CD8-positive, alpha-beta memory T cell (primary cell): ENCODE measurements around the gene YAF2. TPM values are rescaled to one million over a fixed set of nuclear protein-coding genes. Genes with fewer than 3 reads are reported as not detected.

ENCODE experiments used
- CTCF ChIA-PET: fragments of 350-600 bp; sonication (Branson Sonifier 250); formaldehyde crosslinking; loops from one replicate; lab custom pipeline; 2021; ENCODE audit warnings: antibody characterized with exemption; lab: Charles Lee
- POLR2A ChIA-PET: fragments of 350-600 bp; sonication (Branson Sonifier 250); formaldehyde crosslinking; loops from one replicate; lab custom pipeline; 2021; ENCODE audit warnings: antibody characterized with exemption; lab: Charles Lee
- DNase-seq, 5 donors: peaks; one replicate each; pipeline versions ENCODE4 v3.0.0 to v3.0.0-alpha.2; 2020 to 2022; ENCODE audit warnings: mixed read lengths in 1 of 5
- H3K27ac ChIP-seq: one replicate; pipeline ENCODE4 v1.7.0; 2013; ENCODE audit warnings: low read depth, mild to moderate bottlenecking, low read length, moderate library complexity
- H3K27me3 ChIP-seq: 2 replicates; pipeline ENCODE4 v1.7.0; 2013; ENCODE audit warnings: low read length, mild to moderate bottlenecking; ENCODE audit not compliant: insufficient read depth, poor library complexity, severe bottlenecking
- H3K36me3 ChIP-seq: 2 replicates; pipeline ENCODE4 v1.7.0; 2013; ENCODE audit warnings: mild to moderate bottlenecking, low read length, moderate library complexity; ENCODE audit not compliant: insufficient read depth
- H3K4me1 ChIP-seq: 2 replicates; pipeline ENCODE4 v1.7.0; 2013; ENCODE audit warnings: mild to moderate bottlenecking, low read length, moderate library complexity; ENCODE audit not compliant: insufficient read depth
- H3K4me3 ChIP-seq: 2 replicates; pipeline ENCODE4 v1.7.0; 2013; ENCODE audit warnings: mild to moderate bottlenecking, low read length
- H3K9me3 ChIP-seq: 2 replicates; pipeline ENCODE4 v1.7.0; 2013; ENCODE audit warnings: mild to moderate bottlenecking, low read length
- H3K27ac Mint-ChIP-seq, 8 donors: one replicate each; pipeline ENCODE4 v1.8.0; 2020 to 2021; ENCODE audit warnings: mixed read lengths in 8 of 8, mild to moderate bottlenecking in 6 of 8, inconsistent platforms in 3 of 8, moderate library complexity in 3 of 8
- H3K27me3 Mint-ChIP-seq, 2 donors: one replicate each; pipeline ENCODE4 v1.8.0; 2020 to 2021; ENCODE audit warnings: mixed read lengths in 2 of 2, mild to moderate bottlenecking in 1 of 2, moderate library complexity in 1 of 2
- H3K36me3 Mint-ChIP-seq, 3 donors: one replicate each; pipeline ENCODE4 v1.8.0; 2020 to 2021; ENCODE audit warnings: mixed read lengths in 3 of 3, inconsistent platforms in 1 of 3, mild to moderate bottlenecking in 1 of 3
- H3K4me1 Mint-ChIP-seq, 3 donors: one replicate each; pipeline ENCODE4 v1.8.0; 2020 to 2021; ENCODE audit warnings: mixed read lengths in 3 of 3, inconsistent platforms in 1 of 3, mild to moderate bottlenecking in 1 of 3
- H3K4me3 Mint-ChIP-seq, 7 donors: one replicate each; pipeline ENCODE4 v1.8.0; 2020 to 2021; ENCODE audit warnings: mixed read lengths in 7 of 7, mild to moderate bottlenecking in 6 of 7, moderate library complexity in 4 of 7, inconsistent platforms in 2 of 7
- H3K9me3 Mint-ChIP-seq, 5 donors: one replicate each; pipeline ENCODE4 v1.8.0; 2020 to 2022; ENCODE audit warnings: mixed read lengths in 5 of 5, mild to moderate bottlenecking in 3 of 5, moderate library complexity in 2 of 5, inconsistent platforms in 1 of 5
- polyA plus RNA-seq: library from polyadenylated mRNA; unstranded; fragments of 300-500 nt; fragmentation: Illumina TruSeq; gene quantifications from one replicate; pipeline ENCODE4 v1.2.3, GENCODE V29; 2021
- total RNA-seq, 2 experiments: library from RNA; stranded (reverse); gene quantifications; one replicate each; pipeline ENCODE4 v1.2.3, GENCODE V29; 2021

Gene YAF2
- total RNA-seq: 10 to 100 TPM; 36.2 to 37.8 TPM
- 26.3 TPM for polyA plus RNA-seq

- Histone ChIP-seq H3K9me3 (no peaks in the 10 kb centered on the region), H3K4me1 (peaks cover 34% of the 10 kb centered on the region), H3K27ac (peak within 1 kb of the TSS; percentile 81), H3K4me3 (peak within 1 kb of the TSS; percentile 82), H3K27me3 (no peaks in the 10 kb centered on the region), H3K36me3 (no peaks in the 10 kb centered on the region)
- peak within 1 kb of the TSS; percentile 88 to 98 (median 92) for H3K4me3 Mint-ChIP-seq
- H3K4me1 Mint-ChIP-seq: peaks cover 37 to 51% (median 46%) of the 10 kb centered on the region in 3 donors
- H3K9me3 Mint-ChIP-seq: no peaks in the 10 kb centered on the region
- H3K36me3 Mint-ChIP-seq: peaks cover 0 to 26% (median 9%) of the 10 kb centered on the region in 3 donors
- ChIA-PET POLR2A (interaction anchor here (1.0 to 3.3 kb wide), 3 partner anchors 87 to 144 kb away, joined by 3 to 10 read pairs (median 4); partner anchors contain the start of genes GXYLT1, PPHLN1 and ZCRB1), CTCF (interaction anchor here (0.6 kb wide), 1 partner anchor 61 kb away, joined by 3 read pairs; no protein-coding TSS in a partner anchor)
- DNase-seq: peak; percentile 80 to 89 (median 84)
- H3K27ac Mint-ChIP-seq: peak within 1 kb of the TSS; percentile 92 to 98 (median 95)
- H3K27me3 Mint-ChIP-seq: peaks cover 0 to 3% of the 10 kb centered on the region in 2 donors
These were observed at the start of gene YAF2 for GRCh38 chr12:42238240-42239140. Gene YAF2 (minus strand): TSS chr12:42238248. CDS start chr12:42238180, 68 bp downstream.

GRCh38 chr12:42286741-42287140 lies 48.7 kb upstream of the YAF2 start:
- Histone ChIP-seq H3K27ac (no peak overlapping the region), H3K9me3 (no peaks in the 10 kb centered on the region), H3K4me3 (no peak overlapping the region), H3K36me3 (no peaks in the 10 kb centered on the region), H3K27me3 (no peaks in the 10 kb centered on the region), H3K4me1 (no peaks in the 10 kb centered on the region)
- H3K9me3 Mint-ChIP-seq: no peaks in the 10 kb centered on the region
- no peaks in the 10 kb centered on the region for H3K36me3 Mint-ChIP-seq
- no peak overlapping the region for H3K4me3 Mint-ChIP-seq
- no peak overlapping the region for H3K27ac Mint-ChIP-seq
- POLR2A ChIA-PET: no interaction called here
- CTCF ChIA-PET: no interaction called here
- DNase-seq: no peak
- peaks cover 6 to 25% of the 10 kb centered on the region in 2 donors for H3K27me3 Mint-ChIP-seq
- peaks cover 0 to 6% (median 2%) of the 10 kb centered on the region in 3 donors for H3K4me1 Mint-ChIP-seq

DNA sequence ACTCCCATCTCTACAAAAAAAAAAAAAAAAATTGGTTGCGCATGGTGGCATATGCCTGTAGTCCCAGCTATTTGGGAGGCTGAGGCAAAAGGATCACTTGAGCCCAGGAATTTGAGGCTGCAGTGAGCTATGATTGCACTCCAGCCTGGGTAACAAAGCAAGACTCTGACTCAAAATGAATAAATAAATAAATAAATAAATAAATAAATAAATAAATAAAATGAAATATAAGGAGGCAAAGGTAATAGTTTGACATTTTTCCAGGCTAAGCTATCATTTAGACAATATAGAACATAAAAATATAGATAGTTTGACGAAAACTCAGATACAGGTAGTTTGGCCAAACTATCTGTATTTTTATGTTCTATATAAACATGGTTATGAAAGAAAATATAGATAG lies 47.4 kb upstream of the YAF2 start:
- Histone ChIP-seq H3K9me3 (no peaks in the 10 kb centered on the region), H3K27ac (no peak overlapping the region), H3K4me1 (no peaks in the 10 kb centered on the region), H3K27me3 (no peaks in the 10 kb centered on the region), H3K4me3 (no peak overlapping the region), H3K36me3 (no peaks in the 10 kb centered on the region)
- H3K36me3 Mint-ChIP-seq: no peaks in the 10 kb centered on the region
- no peak overlapping the region for H3K27ac Mint-ChIP-seq
- ChIA-PET CTCF (no interaction called here), POLR2A (no interaction called here)
- H3K4me1 Mint-ChIP-seq: peaks cover 0 to 6% (median 2%) of the 10 kb centered on the region in 3 donors
- no peaks in the 10 kb centered on the region for H3K9me3 Mint-ChIP-seq
- peaks cover 6 to 23% of the 10 kb centered on the region in 2 donors for H3K27me3 Mint-ChIP-seq
- no peak overlapping the region for H3K4me3 Mint-ChIP-seq
- DNase-seq: no peak

- Histone ChIP-seq H3K27me3 (no peaks in the 10 kb centered on the region), H3K36me3 (no peaks in the 10 kb centered on the region), H3K4me3 (no peak overlapping the region), H3K9me3 (no peaks in the 10 kb centered on the region), H3K4me1 (no peaks in the 10 kb centered on the region), H3K27ac (no peak overlapping the region)
- H3K27me3 Mint-ChIP-seq: peaks cover 6 to 23% of the 10 kb centered on the region in 2 donors
- H3K36me3 Mint-ChIP-seq: no peaks in the 10 kb centered on the region
- H3K4me3 Mint-ChIP-seq: no peak overlapping the region
- CTCF ChIA-PET: no interaction called here
- H3K9me3 Mint-ChIP-seq: no peaks in the 10 kb centered on the region
- H3K27ac Mint-ChIP-seq: no peak overlapping the region
- no peak for DNase-seq
- POLR2A ChIA-PET: no interaction called here
- peaks cover 0 to 6% (median 2%) of the 10 kb centered on the region in 3 donors for H3K4me1 Mint-ChIP-seq
These were observed 46.8 kb upstream of the YAF2 start for GRCh38 chr12:42284876-42285275.

DNA sequence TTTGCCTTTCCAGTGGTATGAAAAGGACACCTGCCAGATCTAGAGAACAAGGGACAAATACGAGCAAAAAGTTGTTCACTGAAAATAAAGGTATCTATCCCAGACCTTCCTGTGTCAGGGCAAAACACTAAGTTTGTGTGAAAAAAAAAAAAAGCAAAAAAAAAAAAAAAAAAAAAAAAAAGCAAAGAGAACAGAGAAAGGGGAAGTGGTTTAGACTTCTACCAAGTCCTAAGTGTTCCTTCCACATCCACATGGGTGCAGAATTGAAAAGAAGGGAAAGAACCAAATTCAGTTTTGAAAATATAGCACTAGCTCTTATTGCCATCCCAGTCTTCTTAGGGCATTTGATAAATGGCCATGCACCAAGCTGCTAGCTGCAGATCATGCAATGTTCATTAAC lies 46.1 kb upstream of the YAF2 start:
- Histone ChIP-seq H3K9me3 (no peaks in the 10 kb centered on the region), H3K27me3 (no peaks in the 10 kb centered on the region), H3K4me3 (no peak overlapping the region), H3K36me3 (no peaks in the 10 kb centered on the region), H3K4me1 (no peaks in the 10 kb centered on the region), H3K27ac (no peak overlapping the region)
- H3K27ac Mint-ChIP-seq: no peak overlapping the region
- peaks cover 0 to 6% (median 2%) of the 10 kb centered on the region in 3 donors for H3K4me1 Mint-ChIP-seq
- H3K9me3 Mint-ChIP-seq: no peaks in the 10 kb centered on the region
- POLR2A ChIA-PET: no interaction called here
- peaks cover 2 to 20% of the 10 kb centered on the region in 2 donors for H3K27me3 Mint-ChIP-seq
- H3K36me3 Mint-ChIP-seq: no peaks in the 10 kb centered on the region
- DNase-seq: no peak
- H3K4me3 Mint-ChIP-seq: no peak overlapping the region
- CTCF ChIA-PET: no interaction called here

DNA sequence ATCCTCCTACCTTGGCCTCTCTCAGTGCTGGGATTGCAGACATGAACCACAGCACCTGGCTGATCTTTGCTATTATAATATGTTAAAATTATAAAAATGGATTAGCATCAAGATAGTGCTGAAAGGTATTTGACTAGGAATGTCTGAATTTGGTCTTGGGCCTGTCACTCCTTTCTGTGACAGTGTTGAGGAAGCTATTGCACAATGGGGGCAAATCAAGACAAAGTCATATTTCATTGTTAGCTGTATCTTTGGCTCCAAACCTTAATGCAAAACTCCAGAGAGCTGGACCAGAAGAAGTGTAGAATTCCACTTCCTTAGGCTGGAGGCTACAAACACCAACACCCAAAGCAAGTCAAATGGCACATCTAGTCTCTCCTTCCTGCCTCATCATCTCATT lies 45.7 kb upstream of the YAF2 start:
- H3K36me3 ChIP-seq: no peaks in the 10 kb centered on the region
- no peak overlapping the region for H3K27ac Mint-ChIP-seq
- H3K27me3 Mint-ChIP-seq: peaks cover 2 to 18% of the 10 kb centered on the region in 2 donors
- peaks cover 0 to 6% (median 2%) of the 10 kb centered on the region in 3 donors for H3K4me1 Mint-ChIP-seq
- H3K36me3 Mint-ChIP-seq: no peaks in the 10 kb centered on the region
- H3K4me3 ChIP-seq: no peak overlapping the region
- H3K27me3 ChIP-seq: no peaks in the 10 kb centered on the region
- no peaks in the 10 kb centered on the region for H3K4me1 ChIP-seq
- H3K27ac ChIP-seq: no peak overlapping the region
- CTCF ChIA-PET: no interaction called here
- no peak overlapping the region for H3K4me3 Mint-ChIP-seq
- no peaks in the 10 kb centered on the region for H3K9me3 ChIP-seq
- POLR2A ChIA-PET: no interaction called here
- no peaks in the 10 kb centered on the region for H3K9me3 Mint-ChIP-seq
- no peak for DNase-seq

GRCh38 chr12:42282294-42282693 lies 44.2 kb upstream of the YAF2 start:
- CTCF ChIA-PET: interaction anchor here (0.8 to 1.4 kb wide), 2 partner anchors 9 to 101 kb away, joined by 3 read pairs; no protein-coding TSS in a partner anchor

DNA sequence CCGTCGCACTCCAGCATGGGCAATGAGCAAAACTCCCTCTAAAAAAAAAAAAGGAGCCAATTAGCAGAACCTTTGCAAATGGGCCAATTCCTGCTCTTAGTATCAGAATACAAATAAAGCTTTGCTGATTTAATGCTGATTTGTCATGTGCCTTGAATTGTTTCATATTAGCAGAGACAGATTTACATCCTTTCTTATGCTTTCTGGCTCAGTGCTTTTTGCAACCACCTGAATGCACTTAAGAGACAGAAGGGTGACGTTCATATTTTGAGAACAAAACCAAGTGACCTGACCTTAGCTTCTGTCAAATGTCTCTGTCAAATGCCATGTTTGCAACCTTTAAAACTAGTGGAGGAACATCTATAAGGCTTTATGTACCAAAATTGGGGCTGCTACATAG lies 43.8 kb upstream of the YAF2 start:
- ChIA-PET POLR2A (no interaction called here), CTCF (interaction anchor here (1.4 kb wide), 1 partner anchor 101 kb away, joined by 3 read pairs; no protein-coding TSS in a partner anchor)
- H3K4me3 ChIP-seq: no peak overlapping the region
- H3K27me3 ChIP-seq: no peaks in the 10 kb centered on the region
- no peak overlapping the region for H3K4me3 Mint-ChIP-seq
- H3K9me3 Mint-ChIP-seq: no peaks in the 10 kb centered on the region
- no peak overlapping the region for H3K27ac Mint-ChIP-seq
- DNase-seq: no peak
- H3K4me1 ChIP-seq: no peaks in the 10 kb centered on the region
- H3K9me3 ChIP-seq: no peaks in the 10 kb centered on the region
- peaks cover 0 to 8% of the 10 kb centered on the region in 2 donors for H3K27me3 Mint-ChIP-seq
- no peak overlapping the region for H3K27ac ChIP-seq
- H3K36me3 ChIP-seq: no peaks in the 10 kb centered on the region
- H3K4me1 Mint-ChIP-seq: peaks cover 0 to 6% (median 2%) of the 10 kb centered on the region in 3 donors
- H3K36me3 Mint-ChIP-seq: no peaks in the 10 kb centered on the region

More at GRCh38 chr12:42282294-42282693, 44.2 kb upstream of the YAF2 start:
- peaks cover 0 to 6% (median 2%) of the 10 kb centered on the region in 3 donors for H3K4me1 Mint-ChIP-seq
- no peak for DNase-seq
- POLR2A ChIA-PET: no interaction called here
- H3K9me3 Mint-ChIP-seq: no peaks in the 10 kb centered on the region
- H3K27me3 Mint-ChIP-seq: peaks cover 0 to 9% of the 10 kb centered on the region in 2 donors
- no peaks in the 10 kb centered on the region for H3K9me3 ChIP-seq
- H3K27ac ChIP-seq: no peak overlapping the region
- no peak overlapping the region for H3K4me3 ChIP-seq
- H3K36me3 ChIP-seq: no peaks in the 10 kb centered on the region
- H3K4me1 ChIP-seq: no peaks in the 10 kb centered on the region
- H3K36me3 Mint-ChIP-seq: no peaks in the 10 kb centered on the region
- H3K4me3 Mint-ChIP-seq: no peak overlapping the region
- H3K27ac Mint-ChIP-seq: no peak overlapping the region
- H3K27me3 ChIP-seq: no peaks in the 10 kb centered on the region
